ENCODE results near the gene P2RX3.
"Not testable (repeated sequence)": the region's sequence is repeated elsewhere in the genome, so short reads cannot be mapped to it uniquely, and the experiment has no call there.

P2RX3 gene

GRCh38 chr11:57361420-57361819 lies 23.3 kb downstream of the P2RX3 start:
- not testable (repeated sequence) for H3K4me3 ChIP-seq, H3K27ac ChIP-seq

DNA sequence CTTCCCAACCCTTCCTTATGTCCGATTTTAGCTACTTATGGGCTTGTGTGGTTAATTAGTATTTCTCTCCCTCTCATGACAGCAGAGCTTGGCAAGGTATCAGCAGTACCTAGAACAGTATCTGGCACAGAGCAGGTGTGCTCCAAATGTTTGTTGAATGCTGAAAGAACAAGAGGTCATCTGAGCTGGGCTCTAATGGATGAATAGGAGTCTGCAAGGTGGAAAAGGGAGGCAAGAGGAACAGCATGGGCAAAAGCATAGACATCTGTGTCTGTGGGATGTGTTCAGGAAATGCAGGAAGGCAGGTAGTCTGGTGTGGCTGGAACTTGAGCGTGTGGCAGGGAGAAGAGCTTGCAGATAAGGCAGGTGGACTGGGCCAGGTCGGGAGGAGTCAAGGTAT lies 23.8 kb downstream of the P2RX3 start:
- no peak overlapping the region for H3K4me3 ChIP-seq
- no peak overlapping the region for H3K27ac ChIP-seq

DNA sequence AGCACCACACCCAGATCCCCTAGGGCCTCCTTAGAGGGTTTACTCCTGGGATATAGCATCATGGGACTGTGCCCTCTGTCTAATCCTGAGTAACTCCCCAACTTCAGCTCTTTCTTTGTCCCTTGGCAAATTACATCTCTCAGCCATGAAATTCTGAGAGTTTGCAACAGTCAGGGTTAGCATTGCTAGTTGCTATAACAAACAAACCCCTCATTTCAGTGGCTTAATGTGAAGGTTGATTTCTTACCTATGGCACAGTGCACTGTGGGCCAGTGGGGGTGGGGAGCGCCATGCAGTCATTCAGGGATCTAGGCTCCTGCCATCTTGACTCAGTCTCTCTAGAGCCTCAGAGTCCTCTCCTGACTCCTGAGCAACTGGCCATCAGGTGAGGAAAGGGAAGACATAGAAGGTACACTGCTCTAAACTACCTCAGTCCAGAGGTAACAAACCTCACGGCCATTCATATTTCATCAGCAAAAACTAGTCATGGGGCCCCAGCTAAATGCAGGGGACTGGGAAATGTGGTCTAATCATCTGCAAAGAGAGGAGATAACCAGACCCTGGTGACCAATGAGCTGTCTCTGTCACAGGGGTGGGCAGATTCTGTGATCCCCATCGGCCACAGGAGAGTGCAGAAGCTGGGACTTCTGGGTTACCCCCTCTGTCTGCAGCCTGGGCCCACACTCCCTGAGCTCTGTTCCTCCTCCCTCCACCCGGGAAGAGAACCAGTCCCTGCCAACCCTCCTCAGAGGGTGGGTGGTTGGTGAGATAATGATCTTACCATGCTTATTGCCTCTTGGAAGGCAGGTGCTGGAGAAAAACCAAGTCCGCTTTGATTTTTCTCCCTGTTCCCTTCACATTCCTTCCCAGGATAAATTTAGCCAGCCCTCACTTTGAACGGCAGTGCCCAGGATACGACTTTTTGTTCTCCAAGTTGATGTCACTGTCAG lies 25.3 kb downstream of the P2RX3 start:
- no peak overlapping the region for H3K27ac ChIP-seq

DNA sequence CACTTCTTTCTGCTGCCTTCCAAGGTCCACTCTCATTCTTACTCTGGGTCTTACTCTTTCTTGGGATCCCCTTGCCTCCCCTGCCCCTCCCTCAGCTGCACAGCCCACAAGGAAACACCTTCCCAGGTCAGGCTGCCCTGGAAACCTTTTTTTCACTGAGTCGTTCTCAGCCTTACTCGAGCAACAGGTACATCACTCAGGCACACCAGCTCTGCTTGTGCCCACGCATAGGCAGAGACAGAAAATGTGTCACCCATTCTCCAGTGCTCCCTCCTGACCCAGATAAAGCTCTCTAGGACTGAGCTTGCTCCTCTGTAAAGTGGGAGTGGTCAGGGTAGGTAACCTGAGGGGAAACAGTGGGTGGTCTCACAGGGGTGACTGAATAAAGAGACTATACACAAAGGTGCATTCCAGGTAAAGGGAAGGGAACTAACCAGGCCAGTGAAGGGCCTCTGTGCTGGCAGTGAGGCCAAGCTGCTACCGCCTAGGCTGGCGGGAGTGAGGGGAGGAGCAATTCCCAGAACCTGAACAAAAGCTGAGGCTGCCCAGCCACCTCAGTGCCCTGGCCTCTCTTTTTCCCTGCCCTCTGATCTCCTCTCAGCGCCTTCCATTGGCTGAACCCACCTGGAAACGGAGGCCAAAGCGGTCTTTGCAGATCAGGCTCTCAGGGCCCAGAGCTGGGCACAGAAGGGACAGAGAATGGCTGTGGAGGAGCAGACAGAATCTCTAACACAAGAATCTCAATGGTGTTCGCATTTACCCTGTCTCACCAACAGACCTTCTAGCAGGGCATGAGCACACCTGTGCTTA lies 26.9 kb downstream of the P2RX3 start:
- Histone ChIP-seq H3K27ac (no peak overlapping the region), H3K4me3 (no peak overlapping the region)

More for the DNA sequence above, 25.3 kb downstream of the P2RX3 start:
- no peak overlapping the region for H3K4me3 ChIP-seq

DNA sequence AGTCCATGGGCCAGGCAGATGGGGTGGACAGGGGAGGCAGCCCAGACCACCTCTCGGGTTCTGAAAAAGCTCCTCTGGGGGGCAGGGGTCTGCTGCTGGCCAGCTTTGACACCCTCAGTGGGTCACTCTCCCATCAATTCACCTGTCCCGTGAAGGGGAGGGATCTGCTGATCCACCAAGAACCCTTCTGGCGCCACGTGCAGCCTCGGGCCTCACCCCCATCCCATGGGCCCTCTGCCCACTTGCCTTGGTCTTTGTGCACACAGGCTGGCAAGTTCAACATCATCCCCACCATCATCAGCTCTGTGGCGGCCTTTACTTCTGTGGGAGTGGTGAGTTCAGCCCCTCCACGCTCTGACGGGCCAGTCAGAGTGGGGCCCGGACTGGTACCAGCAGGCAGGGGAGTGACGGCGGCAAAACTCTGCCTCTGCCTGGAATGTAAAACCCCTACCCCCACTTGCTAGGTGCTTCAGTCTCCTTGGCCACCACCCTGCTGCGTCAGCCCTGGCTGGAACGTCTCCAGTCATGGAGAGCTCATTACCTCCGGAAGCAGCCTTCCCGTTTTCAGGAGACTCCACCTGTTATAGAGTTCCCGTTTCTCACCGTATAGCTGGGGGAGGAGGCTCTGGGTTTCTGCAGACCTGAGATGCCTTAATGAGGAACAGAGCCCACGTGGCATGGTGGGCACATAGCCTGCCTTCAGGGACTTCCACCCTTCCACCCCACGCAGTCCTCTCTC lies 30.1 kb downstream of the P2RX3 start:
- H3K27ac ChIP-seq = no peak overlapping the region
- no peak overlapping the region for H3K4me3 ChIP-seq

DNA sequence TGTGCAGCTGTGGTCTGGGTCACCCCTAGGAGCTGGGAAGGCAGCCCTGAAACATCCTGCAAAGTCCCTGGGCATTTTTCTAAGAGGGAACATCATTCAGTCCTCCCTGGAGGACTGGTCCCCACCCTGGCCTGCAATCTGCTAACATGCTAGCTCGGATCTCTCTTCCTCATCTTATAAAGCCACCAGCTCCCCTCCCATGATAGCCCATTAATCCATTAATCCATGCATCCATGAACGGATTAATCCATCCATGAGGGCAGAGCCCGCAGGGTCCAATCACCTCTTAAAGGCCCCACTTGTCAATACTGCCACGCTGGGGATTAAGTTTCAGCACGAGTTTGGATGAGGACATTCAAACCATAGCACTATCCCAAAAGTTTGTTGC lies 30.7 kb downstream of the P2RX3 start:
- no peak overlapping the region for H3K4me3 ChIP-seq
- no peak overlapping the region for H3K27ac ChIP-seq

GRCh38 chr11:57370251-57370650 lies 32.1 kb downstream of the P2RX3 start:
- Histone ChIP-seq H3K27ac (no peak overlapping the region), H3K4me3 (no peak overlapping the region)

DNA sequence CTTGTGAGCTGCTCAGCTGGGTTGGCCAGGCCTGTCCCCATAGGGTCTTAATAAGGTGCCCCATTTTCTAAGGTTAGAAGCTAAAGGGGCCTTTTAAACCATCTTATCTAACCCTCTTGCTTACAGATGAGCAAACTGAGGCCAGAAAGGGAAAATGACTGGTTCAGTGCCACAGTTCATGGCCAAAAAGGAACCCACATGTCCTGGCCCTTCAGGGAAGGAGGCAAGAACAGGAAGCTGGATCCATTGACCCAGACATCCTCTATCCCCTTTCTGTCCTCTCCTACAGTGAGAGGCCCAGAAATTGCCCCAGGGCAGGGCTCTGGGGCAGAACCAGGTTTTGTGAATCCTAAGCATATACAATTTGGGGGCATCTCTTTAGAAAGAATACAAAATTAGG lies 32.8 kb downstream of the P2RX3 start:
- no peak overlapping the region for H3K27ac ChIP-seq
- H3K4me3 ChIP-seq = no peak overlapping the region

DNA sequence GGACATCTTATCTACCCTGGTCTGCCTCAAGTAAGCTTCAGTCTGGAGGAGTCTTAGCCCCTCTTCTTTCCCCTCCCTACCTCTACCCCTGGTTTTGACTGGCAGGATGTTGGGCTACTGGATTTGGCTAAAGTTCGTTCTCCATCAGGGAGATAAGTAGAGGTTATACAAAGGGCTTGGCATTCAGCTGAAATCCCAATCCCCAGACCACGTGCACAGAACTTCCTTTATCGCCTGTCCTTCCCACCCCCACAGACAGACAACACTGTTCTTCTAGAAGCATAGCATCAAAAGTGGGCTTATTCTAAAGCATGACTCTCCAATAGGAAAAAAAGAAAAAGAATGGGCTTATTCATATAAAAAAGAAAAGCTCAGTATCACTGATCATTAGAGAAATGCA lies 35.0 kb downstream of the P2RX3 start:
- H3K27ac ChIP-seq = no peak overlapping the region
- no peak overlapping the region for H3K4me3 ChIP-seq

GRCh38 chr11:57374966-57375365 lies 36.8 kb downstream of the P2RX3 start:
- H3K4me3 ChIP-seq = no peak overlapping the region
- no peak overlapping the region for H3K27ac ChIP-seq

- Histone ChIP-seq H3K4me3 (no peak overlapping the region), H3K27ac (no peak overlapping the region)
Measured at GRCh38 chr11:57375490-57375889, 37.3 kb downstream of the P2RX3 start.

DNA sequence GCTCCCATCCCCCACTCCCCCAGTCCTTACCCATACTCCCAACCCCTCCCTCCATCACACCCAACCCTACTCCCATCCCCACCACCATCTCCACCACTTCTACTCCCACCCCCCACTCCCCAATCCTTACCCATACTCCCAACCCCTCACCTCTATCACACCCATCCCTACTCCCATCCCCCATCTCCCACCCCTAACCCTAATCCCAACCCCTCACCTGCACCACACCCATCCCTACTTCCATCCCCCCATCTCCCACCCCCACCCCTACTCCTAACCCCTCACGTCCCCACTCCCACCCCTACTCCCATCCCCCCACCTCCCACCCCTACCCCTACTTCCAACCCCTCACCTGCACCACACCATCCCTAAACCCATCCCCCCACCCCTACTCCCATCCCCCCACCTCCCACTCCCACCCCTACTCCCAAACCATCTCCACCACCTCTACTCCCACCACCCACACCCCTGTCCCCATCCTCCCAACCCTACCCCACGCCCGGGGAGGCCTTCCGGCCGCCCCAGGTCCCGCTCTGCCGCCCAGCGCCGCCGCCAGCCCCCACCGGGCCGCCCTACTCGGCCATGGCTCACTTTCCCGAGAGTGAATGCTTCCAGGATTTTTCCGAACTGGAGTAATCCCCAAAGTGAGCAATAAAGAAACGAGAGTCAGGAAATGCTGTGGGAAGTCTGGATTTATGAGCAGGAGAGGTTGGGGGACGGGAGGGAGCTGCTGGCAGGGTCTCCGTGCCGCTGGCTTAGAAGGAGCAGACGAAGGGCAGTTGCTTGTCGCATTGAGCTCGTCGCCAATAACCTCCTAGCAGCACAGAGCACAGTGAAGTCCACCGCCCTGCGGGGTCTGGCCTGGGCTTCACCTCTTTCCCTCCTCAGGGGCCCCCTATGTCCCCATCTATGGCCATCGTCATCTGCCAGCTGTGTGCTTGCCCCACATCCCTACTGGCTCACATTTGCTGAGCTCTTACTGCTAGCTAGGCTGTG lies 38.2 kb downstream of the P2RX3 start:
- Histone ChIP-seq H3K27ac (no peak overlapping the region), H3K4me3 (no peak overlapping the region)

GRCh38 chr11:57377107-57377506 lies 39.0 kb downstream of the P2RX3 start:
- H3K27ac ChIP-seq = no peak overlapping the region
- no peak overlapping the region for H3K4me3 ChIP-seq

- Histone ChIP-seq H3K27ac (no peak overlapping the region), H3K4me3 (no peak overlapping the region)
Measured at GRCh38 chr11:57378186-57378585, 40.0 kb downstream of the P2RX3 start.

DNA sequence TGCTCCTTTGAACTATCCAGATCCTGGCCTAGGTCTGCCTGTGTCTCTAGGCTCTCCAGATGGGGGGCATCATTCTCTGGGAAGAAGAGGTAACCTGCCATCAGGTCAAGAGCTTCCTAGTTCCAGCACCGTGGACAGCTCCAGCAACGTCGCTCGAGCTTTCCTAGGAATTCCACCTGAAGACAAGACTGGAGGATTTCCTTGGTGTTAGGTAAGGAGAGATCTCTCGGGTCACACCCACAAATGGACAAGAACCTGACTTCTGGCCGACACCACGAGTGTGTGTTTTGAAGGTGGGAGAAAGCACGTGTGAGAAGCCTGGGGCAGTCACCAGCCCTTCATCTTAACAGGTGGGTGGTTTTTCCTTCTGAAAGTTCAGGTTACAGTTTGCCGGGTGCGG lies 41.6 kb downstream of the P2RX3 start:
- Histone ChIP-seq H3K27ac (no peak overlapping the region), H3K4me3 (no peak overlapping the region)

DNA sequence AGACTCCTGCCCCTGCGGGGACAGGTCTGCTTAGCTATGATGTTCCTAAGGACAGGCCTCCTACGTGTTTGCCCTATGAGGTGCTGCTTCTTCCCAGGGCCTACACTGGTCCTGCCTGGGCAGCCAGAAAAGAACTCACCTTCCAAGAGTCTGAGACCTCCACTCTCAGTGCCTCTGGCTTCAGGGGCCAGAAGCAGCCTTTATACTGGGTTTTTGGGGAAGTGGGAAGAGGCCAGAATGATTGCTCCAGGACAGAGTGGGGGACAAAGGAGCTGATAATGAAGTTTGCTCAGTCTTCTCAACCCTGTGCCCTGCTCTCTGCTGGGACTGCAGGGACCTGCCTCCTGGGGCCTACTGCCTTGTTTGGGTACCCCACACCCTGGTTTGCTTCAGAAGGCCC lies 42.8 kb downstream of the P2RX3 start, which contains the start of gene PRG3:
TSS of gene PRG3 (minus strand) at position 176 of the 400 bp plus-strand sequence. CDS start 442 bp downstream, outside the sequence.
- Histone ChIP-seq H3K27ac (no peak within 1 kb of the TSS), H3K4me3 (no peak within 1 kb of the TSS)

GRCh38 chr11:57386178-57386940 lies 48.2 kb downstream of the P2RX3 start:
- no peak overlapping the region for H3K4me3 ChIP-seq
- H3K27ac ChIP-seq = no peak overlapping the region
